Measurements from ENCODE around the gene LEMD2. TPM values are rescaled to one million over a fixed set of nuclear protein-coding genes. Genes with fewer than 3 reads are reported as not detected.
A peak's percentile ranks its signal among the peaks of the same experiment; 100 is the strongest.

The LEMD2 gene
- total and polyA plus RNA-seq, 4 donors: 30.0 to 85.2 (median 65.0) TPM

- Histone ChIP-seq H3K9me3 (ENCODE audit: control insufficient read depth, insufficient read depth, low read length) (no peaks in the 10 kb centered on the region), H3K4me1 (ENCODE audit: control insufficient read depth, insufficient read depth, low read length) (peaks cover 58% of the 10 kb centered on the region), H3K27me3 (ENCODE audit: control insufficient read depth, insufficient read depth, low read length) (no peaks in the 10 kb centered on the region), H3K27ac (ENCODE audit: low read depth, low read length) (no peak overlapping the region), H3K36me3 (ENCODE audit: control insufficient read depth, insufficient read depth, low read length) (no peaks in the 10 kb centered on the region), H3K4me3 (ENCODE audit: low read depth, low read length) (no peak overlapping the region)
- DNase-seq (ENCODE audit: low read depth in 4 of 6, low spot score in 6 of 6): no peak
- 89% methylated on average over 12 of the region's 13 CpGs for WGBS (ENCODE audit: insufficient coverage)
Measured at GRCh38 chr6:33798343-33798848, 9.5 kb upstream of the LEMD2 start.

- no peaks in the 10 kb centered on the region for H3K27me3 ChIP-seq (ENCODE audit: control insufficient read depth, insufficient read depth, low read length)
- peaks cover 60% of the 10 kb centered on the region for H3K4me1 ChIP-seq (ENCODE audit: control insufficient read depth, insufficient read depth, low read length)
- no peaks in the 10 kb centered on the region for H3K36me3 ChIP-seq (ENCODE audit: control insufficient read depth, insufficient read depth, low read length)
- WGBS (ENCODE audit: insufficient coverage): 42% methylated on average over 10 of the region's 10 CpGs
- no peak overlapping the region for H3K27ac ChIP-seq (ENCODE audit: low read depth, low read length)
- H3K9me3 ChIP-seq (ENCODE audit: control insufficient read depth, insufficient read depth, low read length): no peaks in the 10 kb centered on the region
- DNase-seq (ENCODE audit: low read depth in 4 of 6, low spot score in 6 of 6): no peak
- H3K4me3 ChIP-seq (ENCODE audit: low read depth, low read length): no peak overlapping the region
Measured at GRCh38 chr6:33797626-33798342, 8.9 kb upstream of the LEMD2 start.

- no peak overlapping the region for H3K4me3 ChIP-seq (ENCODE audit: low read depth, low read length)
- DNase-seq (ENCODE audit: low read depth in 4 of 6, low spot score in 6 of 6): no peak
- H3K9me3 ChIP-seq (ENCODE audit: control insufficient read depth, insufficient read depth, low read length): no peaks in the 10 kb centered on the region
- H3K4me1 ChIP-seq (ENCODE audit: control insufficient read depth, insufficient read depth, low read length): peaks cover 54% of the 10 kb centered on the region
- no peak overlapping the region for H3K27ac ChIP-seq (ENCODE audit: low read depth, low read length)
- WGBS (ENCODE audit: insufficient coverage): 55% methylated on average over 12 of the region's 14 CpGs
- H3K27me3 ChIP-seq (ENCODE audit: control insufficient read depth, insufficient read depth, low read length): no peaks in the 10 kb centered on the region
- H3K36me3 ChIP-seq (ENCODE audit: control insufficient read depth, insufficient read depth, low read length): no peaks in the 10 kb centered on the region
Measured at GRCh38 chr6:33794910-33795623, 6.1 kb upstream of the LEMD2 start.

- WGBS (ENCODE audit: insufficient coverage): 11% methylated on average over 10 of the region's 10 CpGs
- DNase-seq (ENCODE audit: low read depth in 4 of 6, low spot score in 6 of 6): no peak
- peaks cover 50% of the 10 kb centered on the region for H3K4me1 ChIP-seq (ENCODE audit: control insufficient read depth, insufficient read depth, low read length)
Measured at GRCh38 chr6:33792981-33793380, 4.1 kb upstream of the LEMD2 start.

GRCh38 chr6:33791620-33792019, 2.7 kb upstream of the LEMD2 start:
- no peak overlapping the region for H3K4me3 ChIP-seq (ENCODE audit: low read depth, low read length)
- H3K27me3 ChIP-seq (ENCODE audit: control insufficient read depth, insufficient read depth, low read length): no peaks in the 10 kb centered on the region
- peaks cover 42% of the 10 kb centered on the region for H3K4me1 ChIP-seq (ENCODE audit: control insufficient read depth, insufficient read depth, low read length)
- WGBS (ENCODE audit: insufficient coverage): 55% methylated on average over 6 of the region's 7 CpGs
- no peak for DNase-seq (ENCODE audit: low read depth in 4 of 6, low spot score in 6 of 6)
- H3K36me3 ChIP-seq (ENCODE audit: control insufficient read depth, insufficient read depth, low read length): peaks cover 2% of the 10 kb centered on the region
- H3K9me3 ChIP-seq (ENCODE audit: control insufficient read depth, insufficient read depth, low read length): no peaks in the 10 kb centered on the region
- H3K27ac ChIP-seq (ENCODE audit: low read depth, low read length): no peak overlapping the region

More at GRCh38 chr6:33792981-33793380, 4.1 kb upstream of the LEMD2 start:
- Histone ChIP-seq H3K36me3 (ENCODE audit: control insufficient read depth, insufficient read depth, low read length) (peaks cover 2% of the 10 kb centered on the region), H3K27ac (ENCODE audit: low read depth, low read length) (no peak overlapping the region), H3K9me3 (ENCODE audit: control insufficient read depth, insufficient read depth, low read length) (no peaks in the 10 kb centered on the region), H3K27me3 (ENCODE audit: control insufficient read depth, insufficient read depth, low read length) (no peaks in the 10 kb centered on the region), H3K4me3 (ENCODE audit: low read depth, low read length) (no peak overlapping the region)

GRCh38 chr6:33790910-33791309, 2.0 kb upstream of the LEMD2 start:
- no peak overlapping the region for H3K4me3 ChIP-seq (ENCODE audit: low read depth, low read length)
- H3K4me1 ChIP-seq (ENCODE audit: control insufficient read depth, insufficient read depth, low read length): peaks cover 45% of the 10 kb centered on the region
- H3K27ac ChIP-seq (ENCODE audit: low read depth, low read length): no peak overlapping the region
- H3K27me3 ChIP-seq (ENCODE audit: control insufficient read depth, insufficient read depth, low read length): no peaks in the 10 kb centered on the region
- 95% methylated on average over 4 of the region's 5 CpGs for WGBS (ENCODE audit: insufficient coverage)
- no peaks in the 10 kb centered on the region for H3K9me3 ChIP-seq (ENCODE audit: control insufficient read depth, insufficient read depth, low read length)
- H3K36me3 ChIP-seq (ENCODE audit: control insufficient read depth, insufficient read depth, low read length): peaks cover 2% of the 10 kb centered on the region
- no peak for DNase-seq (ENCODE audit: low read depth in 4 of 6, low spot score in 6 of 6)

GRCh38 chr6:33790379-33790778, 1.4 kb upstream of the LEMD2 start:
- Histone ChIP-seq H3K9me3 (ENCODE audit: control insufficient read depth, insufficient read depth, low read length) (no peaks in the 10 kb centered on the region), H3K36me3 (ENCODE audit: control insufficient read depth, insufficient read depth, low read length) (peaks cover 2% of the 10 kb centered on the region), H3K4me3 (ENCODE audit: low read depth, low read length) (no peak overlapping the region), H3K27ac (ENCODE audit: low read depth, low read length) (no peak overlapping the region), H3K27me3 (ENCODE audit: control insufficient read depth, insufficient read depth, low read length) (no peaks in the 10 kb centered on the region), H3K4me1 (ENCODE audit: control insufficient read depth, insufficient read depth, low read length) (peaks cover 41% of the 10 kb centered on the region)
- DNase-seq (ENCODE audit: low read depth in 4 of 6, low spot score in 6 of 6): peak in 1 of 6 donors; percentile 57
- 60% methylated on average over 1 of the region's 2 CpGs for WGBS (ENCODE audit: insufficient coverage)

GRCh38 chr6:33789550-33789895, 593 bp upstream of the LEMD2 start:
- peaks cover 10% of the 10 kb centered on the region for H3K36me3 ChIP-seq (ENCODE audit: control insufficient read depth, insufficient read depth, low read length)
- no peaks in the 10 kb centered on the region for H3K9me3 ChIP-seq (ENCODE audit: control insufficient read depth, insufficient read depth, low read length)
- H3K4me3 ChIP-seq (ENCODE audit: low read depth, low read length): peak overlapping the region; percentile 45
- H3K4me1 ChIP-seq (ENCODE audit: control insufficient read depth, insufficient read depth, low read length): peaks cover 42% of the 10 kb centered on the region
- H3K27me3 ChIP-seq (ENCODE audit: control insufficient read depth, insufficient read depth, low read length): no peaks in the 10 kb centered on the region
- 90% methylated on average over 8 of the region's 11 CpGs for WGBS (ENCODE audit: insufficient coverage)
- no peak for DNase-seq (ENCODE audit: low read depth in 4 of 6, low spot score in 6 of 6)
- H3K27ac ChIP-seq (ENCODE audit: low read depth, low read length): no peak overlapping the region

GRCh38 chr6:33787954-33788693, 806 bp downstream of the LEMD2 start:
- under 1% methylated on average over 53 of the region's 53 CpGs for WGBS (ENCODE audit: insufficient coverage)
- H3K36me3 ChIP-seq (ENCODE audit: control insufficient read depth, insufficient read depth, low read length): peaks cover 22% of the 10 kb centered on the region
- DNase-seq (ENCODE audit: low read depth in 4 of 6, low spot score in 6 of 6): peak in 2 of 6 donors; percentile 53 to 72
- no peaks in the 10 kb centered on the region for H3K9me3 ChIP-seq (ENCODE audit: control insufficient read depth, insufficient read depth, low read length)
- no peaks in the 10 kb centered on the region for H3K27me3 ChIP-seq (ENCODE audit: control insufficient read depth, insufficient read depth, low read length)
- peaks cover 37% of the 10 kb centered on the region for H3K4me1 ChIP-seq (ENCODE audit: control insufficient read depth, insufficient read depth, low read length)
- H3K4me3 ChIP-seq (ENCODE audit: low read depth, low read length): peak overlapping the region; percentile 45
- H3K27ac ChIP-seq (ENCODE audit: low read depth, low read length): peak overlapping the region; percentile 88

Data from spinal cord (tissue), 10 donors.